GM21526 (cell line): Measurements from ENCODE around the gene MUC16.
"Not testable (repeated sequence)": the region's sequence is repeated elsewhere in the genome, so short reads cannot be mapped to it uniquely, and the experiment has no call there.

Experiments
- ATAC-seq: cut with Tn5 transposase; IDR thresholded peaks from one replicate; pipeline ENCODE4 v1.9.1; 2021; ENCODE audit warnings: moderate library complexity; ENCODE audit not compliant: unreplicated experiment, low FRiP score

MUC16 gene

GRCh38 chr19:9009935-9010651 is at the start of gene MUC16:
Gene MUC16, minus strand, starts transcription at chr19:9010409.
- no peak for ATAC-seq

- ATAC-seq, result no peak
Observed at GRCh38 chr19:9058905-9059667, 48.9 kb upstream of the MUC16 start.

DNA sequence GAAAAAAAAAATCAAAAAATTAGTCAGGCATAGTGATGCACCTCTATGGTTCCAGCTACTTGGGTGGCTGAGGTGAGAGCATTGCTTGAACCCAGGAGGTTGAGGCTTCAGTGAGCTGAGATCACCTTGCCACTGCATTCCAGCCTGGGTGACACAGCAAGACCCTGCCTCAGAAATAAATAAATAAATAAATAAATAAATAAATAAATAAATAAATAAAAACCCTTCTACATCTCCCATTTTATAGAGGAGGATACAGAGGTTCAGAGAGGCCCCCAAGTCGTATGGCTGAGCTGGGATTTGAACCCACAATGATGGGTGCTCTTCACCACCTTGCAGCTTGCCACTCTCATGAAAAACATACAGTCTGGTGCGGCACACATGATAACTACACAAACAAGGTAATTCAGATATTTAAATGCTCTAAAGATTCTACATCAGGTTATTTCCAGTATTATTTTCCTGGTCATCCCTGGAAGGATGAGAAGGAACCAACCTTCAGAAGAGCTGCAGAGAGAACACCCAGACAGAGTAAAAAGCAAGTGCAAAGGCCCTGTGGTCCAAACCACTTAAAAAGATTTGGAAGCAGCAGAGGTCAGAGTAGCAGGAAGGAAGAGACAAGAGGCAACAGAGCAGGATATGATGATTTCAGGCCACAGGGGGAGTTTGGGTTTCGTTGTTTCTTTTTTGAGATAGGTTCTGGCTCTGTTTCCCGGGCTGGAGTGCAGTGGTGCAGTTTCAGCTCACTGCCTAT is 47.5 kb upstream of the MUC16 start:
- no peak for ATAC-seq

GRCh38 chr19:9056131-9056530 is 45.9 kb upstream of the MUC16 start:
- ATAC-seq, result not testable (repeated sequence)

GRCh38 chr19:9054765-9055164 is 44.6 kb upstream of the MUC16 start:
- ATAC-seq, result no peak

GRCh38 chr19:9054207-9054606 is 44.0 kb upstream of the MUC16 start:
- no peak for ATAC-seq

GRCh38 chr19:9053674-9054073 is 43.5 kb upstream of the MUC16 start:
- not testable (repeated sequence) for ATAC-seq

DNA sequence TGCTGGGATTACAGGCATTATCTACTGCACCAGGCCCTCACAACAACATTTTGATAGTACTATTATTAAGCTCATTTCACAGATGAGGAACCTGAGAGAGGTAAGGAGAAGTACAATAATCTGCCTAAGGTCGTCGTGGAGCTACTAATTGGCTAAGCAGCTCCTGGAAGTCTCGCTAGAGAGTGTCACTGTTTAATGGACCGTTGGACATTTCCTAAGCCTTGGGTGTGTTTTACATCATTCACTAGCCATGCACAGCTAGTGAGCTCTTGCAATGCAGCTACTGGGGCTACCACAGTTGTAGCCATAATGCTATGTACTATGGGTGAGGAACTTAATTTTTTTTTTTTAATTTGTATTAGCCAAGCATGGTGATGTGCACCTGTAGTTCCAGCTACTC is 42.7 kb upstream of the MUC16 start:
- ATAC-seq, result no peak

DNA sequence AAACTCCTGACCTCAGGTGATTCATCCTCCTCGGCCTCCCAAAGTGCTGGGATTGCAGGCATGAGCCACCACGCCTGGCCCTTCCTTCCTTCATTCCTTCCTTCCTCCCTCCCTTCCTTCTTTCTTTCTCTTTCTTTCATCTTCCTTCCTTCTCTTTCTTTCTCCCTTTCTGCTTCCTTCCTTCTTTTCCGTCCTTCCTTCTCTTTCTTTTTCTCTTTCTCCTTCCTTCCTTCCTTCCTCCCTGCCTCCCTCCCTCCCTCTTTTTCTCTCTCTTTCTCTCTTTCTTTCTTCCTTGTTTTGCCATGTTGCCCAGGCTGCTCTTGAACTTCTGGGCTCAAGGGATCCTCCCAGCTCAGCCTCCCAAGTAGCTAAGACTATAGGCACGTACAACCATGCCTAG is 36.5 kb upstream of the MUC16 start:
- no peak for ATAC-seq

DNA sequence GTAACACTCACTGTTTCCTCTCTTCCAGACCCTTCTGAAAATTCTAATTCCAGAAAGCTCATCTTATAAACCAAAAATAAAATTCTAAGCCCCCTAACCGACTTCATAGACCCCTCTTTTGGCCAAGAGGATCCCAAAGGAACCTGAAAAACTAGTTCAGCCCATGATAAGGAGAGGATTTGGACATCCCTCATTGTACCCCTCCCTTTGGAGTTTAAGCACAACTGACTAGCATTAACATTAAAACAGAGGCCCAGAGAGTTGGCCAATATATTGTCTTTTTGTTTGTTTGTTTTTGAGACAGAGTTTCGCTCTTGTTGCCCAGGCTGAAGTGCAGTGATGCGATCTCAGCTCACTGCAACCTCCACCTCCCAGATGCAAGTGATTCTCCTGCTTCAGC is 34.2 kb upstream of the MUC16 start:
- no peak for ATAC-seq

- ATAC-seq, result no peak
Observed at GRCh38 chr19:9043524-9043923, 33.3 kb upstream of the MUC16 start.

GRCh38 chr19:9041023-9041422 is 30.8 kb upstream of the MUC16 start:
- no peak for ATAC-seq

DNA sequence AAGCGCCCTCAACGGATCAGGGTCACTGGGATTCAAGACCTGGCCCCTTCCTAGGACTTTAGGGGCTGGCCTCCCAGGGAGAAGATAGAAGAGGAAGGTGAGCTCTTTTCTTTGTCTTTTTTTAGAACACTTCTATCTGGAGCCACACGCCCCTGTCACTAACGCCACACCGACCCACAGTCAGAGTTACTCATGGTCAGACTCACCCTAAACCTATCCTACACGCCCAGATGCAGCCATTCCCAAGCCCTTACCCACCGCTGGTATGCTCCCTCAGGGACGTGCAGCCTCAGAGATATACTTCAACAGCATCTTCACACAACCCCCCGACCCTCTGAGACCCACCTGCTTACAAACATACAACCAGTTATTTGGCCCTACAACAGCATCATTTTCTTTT is 29.9 kb upstream of the MUC16 start:
- ATAC-seq, result no peak

DNA sequence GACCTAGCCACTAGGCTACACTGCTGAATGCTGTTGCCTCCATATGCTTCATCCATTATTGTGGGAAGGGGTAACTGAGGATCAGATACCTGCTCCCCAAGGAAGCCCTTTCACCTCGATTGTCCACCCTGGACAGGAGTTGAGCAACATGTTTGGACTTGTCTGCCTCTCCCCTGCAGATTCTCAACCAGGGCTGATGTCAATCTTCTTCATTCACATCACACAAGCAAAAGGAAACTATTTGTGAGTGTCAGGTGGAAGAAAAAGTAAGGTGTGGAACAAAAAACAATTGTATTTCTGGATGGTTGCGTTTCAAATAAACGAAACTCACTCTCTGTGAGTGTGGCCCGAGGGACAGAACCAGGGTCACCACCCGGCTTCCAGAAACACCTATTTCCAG is 29.5 kb upstream of the MUC16 start:
- no peak for ATAC-seq

DNA sequence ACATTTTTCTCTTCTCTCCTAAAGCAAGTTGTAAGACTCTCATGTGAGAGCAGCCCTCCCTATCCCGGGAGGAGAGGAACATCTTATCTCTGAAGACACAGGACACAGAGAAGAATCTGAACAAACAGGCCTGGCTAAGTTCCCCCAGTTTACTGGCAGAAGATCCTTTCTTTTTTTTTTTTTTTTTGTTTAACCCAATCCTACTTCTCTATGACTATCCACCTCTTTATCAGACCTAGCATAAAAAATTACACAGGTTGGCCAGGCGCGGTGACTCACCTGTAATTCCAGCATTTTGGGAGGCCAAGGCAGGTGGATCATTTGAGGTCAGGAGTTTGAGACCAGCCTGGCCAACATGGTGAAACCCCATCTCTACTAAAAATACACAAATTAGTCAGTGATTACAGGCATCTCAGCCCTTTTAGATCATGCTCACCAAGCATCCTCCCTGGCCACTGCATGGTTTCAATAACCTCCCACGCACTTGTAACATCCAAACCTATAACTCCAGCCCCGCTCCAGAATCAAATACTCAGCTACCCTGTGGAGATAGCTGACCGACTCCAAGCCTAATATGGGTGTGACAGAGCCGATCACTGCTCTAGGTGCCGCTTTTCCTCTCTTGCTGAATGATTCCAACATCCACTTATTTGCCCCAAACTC is 27.3 kb upstream of the MUC16 start:
- ATAC-seq, result no peak

DNA sequence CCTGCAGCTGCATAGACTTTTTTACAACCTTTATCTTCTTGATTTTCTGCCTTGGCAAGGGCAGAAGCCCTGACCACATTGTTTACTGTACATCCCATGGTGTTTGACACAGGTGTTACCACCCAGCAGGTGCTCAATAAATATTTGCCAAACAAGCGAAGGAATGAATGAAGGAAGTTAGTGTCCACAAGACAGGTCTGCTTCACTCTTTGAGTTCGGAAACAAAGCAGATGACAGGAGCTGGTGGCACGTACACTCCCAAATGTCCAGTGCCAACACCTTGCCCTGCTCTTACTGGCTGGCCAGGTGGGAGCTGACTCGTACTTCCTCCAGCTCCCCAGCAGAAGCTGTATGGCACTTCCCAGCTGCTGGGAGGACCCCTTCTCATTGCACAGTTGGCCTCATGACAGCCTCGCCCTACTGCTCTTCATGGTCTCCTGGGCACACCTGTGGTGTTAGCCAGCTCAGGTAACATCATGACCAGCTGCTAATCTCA is 22.0 kb upstream of the MUC16 start:
- no peak for ATAC-seq

DNA sequence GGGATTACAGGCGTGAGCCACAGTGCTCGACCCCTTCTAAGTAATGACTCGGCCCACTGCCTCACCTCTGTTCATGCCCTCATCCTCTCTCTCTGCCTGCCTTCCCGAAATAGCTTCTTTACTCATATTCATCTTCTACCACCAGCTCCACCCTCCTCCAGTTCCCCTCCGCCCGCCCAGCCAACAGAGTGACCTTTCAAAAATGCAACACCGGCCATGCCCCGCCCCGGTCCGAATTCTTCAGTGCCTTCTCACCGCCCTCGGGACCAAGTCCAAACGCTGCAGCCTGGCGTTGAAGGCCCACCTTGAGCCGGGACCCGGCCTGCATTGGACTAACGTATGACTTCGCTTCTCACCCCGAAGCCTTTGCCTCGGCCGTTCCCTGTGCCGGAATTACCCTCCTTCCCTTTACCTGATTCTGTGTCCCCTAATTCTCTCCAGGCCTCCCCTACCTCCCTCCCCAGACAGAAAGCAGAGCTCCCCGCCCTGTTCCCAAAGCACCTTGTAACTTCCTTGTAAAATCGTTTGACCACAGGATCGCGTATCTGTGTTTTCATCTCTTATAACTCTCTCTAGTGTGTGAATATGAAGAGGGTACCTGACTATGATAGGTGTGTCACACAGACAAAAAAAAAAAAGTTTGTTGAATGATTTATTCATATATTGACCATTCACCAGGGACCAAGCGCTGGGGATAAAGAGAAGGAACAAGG is 8.1 kb upstream of the MUC16 start:
- no peak for ATAC-seq

- no peak for ATAC-seq
Observed at GRCh38 chr19:9014803-9015202, 4.6 kb upstream of the MUC16 start.

DNA sequence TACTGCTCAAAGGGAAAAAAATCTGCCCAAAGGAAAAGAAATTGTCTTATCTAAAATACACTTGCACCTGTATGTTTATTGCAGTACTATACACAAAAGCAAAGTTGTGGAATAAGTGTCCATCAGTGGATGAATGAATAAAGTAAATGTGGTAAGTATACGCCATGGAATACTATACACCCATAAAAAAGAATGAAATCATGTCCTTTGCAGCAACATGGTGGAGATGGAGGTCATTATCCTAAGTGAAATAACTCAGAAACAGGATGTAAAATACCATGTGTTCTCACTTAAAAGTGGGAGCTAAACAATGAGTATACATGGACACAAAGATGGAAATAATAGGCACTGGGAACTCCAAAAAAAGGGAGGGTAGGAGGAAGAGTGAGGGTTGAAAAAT is 3.8 kb upstream of the MUC16 start:
- ATAC-seq, result no peak

DNA sequence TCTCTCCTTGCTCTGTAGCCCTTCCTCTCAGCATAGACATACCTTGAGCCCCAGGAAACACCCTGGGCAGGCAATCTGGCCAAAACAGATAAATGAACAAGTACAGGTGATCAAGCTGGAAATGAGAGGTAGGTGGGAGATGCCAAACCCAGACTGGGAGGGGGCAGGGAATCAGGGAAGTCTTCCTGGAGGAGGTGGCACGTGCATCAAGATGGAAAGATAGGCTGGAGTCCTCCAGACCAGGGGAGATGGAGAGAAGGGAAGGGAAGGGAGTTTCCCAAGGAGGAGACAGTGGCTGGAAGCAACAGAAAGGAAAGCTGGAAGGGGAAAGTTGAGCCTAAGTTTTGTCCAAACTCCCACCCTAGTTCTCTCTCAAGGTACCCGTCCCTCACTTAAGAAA is 1.7 kb upstream of the MUC16 start:
- ATAC-seq, result no peak
